ENCODE data around the gene RTKN.
"Not testable (repeated sequence)": the region's sequence is repeated elsewhere in the genome, so short reads cannot be mapped to it uniquely, and the experiment has no call there.

Gene RTKN, protein sequence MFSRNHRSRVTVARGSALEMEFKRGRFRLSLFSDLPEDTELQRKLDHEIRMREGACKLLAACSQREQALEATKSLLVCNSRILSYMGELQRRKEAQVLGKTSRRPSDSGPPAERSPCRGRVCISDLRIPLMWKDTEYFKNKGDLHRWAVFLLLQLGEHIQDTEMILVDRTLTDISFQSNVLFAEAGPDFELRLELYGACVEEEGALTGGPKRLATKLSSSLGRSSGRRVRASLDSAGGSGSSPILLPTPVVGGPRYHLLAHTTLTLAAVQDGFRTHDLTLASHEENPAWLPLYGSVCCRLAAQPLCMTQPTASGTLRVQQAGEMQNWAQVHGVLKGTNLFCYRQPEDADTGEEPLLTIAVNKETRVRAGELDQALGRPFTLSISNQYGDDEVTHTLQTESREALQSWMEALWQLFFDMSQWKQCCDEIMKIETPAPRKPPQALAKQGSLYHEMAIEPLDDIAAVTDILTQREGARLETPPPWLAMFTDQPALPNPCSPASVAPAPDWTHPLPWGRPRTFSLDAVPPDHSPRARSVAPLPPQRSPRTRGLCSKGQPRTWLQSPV

DNA sequence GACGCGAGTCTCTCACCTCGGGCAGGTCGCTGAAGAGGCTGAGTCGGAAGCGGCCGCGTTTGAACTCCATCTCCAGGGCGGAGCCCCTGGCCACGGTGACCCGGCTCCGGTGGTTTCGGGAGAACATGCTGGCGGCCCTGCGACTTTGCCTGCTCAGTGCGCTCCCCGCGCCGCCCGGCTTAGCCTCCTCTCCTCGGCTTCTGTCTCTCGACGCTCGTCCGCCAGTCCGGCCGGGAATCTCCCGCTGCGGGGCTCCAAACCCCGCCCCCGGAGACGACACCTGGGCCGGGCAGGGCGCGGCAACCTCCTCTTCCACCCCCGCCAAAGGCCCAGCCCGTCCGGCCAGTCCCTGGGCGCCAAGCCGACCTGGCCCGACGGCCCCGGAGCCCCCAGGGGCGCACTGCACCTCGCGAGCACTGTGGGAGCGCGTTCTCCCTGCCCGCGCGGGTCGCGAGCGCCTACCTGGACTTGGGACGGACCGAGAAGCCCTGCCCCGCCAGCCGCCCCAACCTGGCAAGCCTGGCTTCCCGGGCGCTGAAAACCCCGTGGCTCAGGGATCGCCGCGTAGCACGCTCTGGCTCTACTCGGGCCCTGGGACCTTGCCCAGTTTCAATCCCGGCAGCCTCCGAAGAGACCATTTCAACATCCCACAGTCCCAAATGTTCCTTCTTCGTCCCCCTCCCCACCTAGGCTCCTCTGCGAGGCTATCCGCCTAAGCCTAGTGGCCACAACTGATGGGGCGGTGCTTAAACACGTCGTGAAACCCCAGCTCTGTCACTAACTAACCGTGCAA lies at the start of gene RTKN:
Gene RTKN, minus strand, starts transcription at position 248 of the 793 bp plus-strand sequence. Its CDS starts 121 bp downstream, at position 127.
- DNase-seq (ENCODE audit: low read depth): no peak
- peak within 1 kb of the TSS; percentile 71 for H3K4me3 ChIP-seq (ENCODE audit: control insufficient read depth, low read depth, low read length)
- TF ChIP-seq, protein P1, sequence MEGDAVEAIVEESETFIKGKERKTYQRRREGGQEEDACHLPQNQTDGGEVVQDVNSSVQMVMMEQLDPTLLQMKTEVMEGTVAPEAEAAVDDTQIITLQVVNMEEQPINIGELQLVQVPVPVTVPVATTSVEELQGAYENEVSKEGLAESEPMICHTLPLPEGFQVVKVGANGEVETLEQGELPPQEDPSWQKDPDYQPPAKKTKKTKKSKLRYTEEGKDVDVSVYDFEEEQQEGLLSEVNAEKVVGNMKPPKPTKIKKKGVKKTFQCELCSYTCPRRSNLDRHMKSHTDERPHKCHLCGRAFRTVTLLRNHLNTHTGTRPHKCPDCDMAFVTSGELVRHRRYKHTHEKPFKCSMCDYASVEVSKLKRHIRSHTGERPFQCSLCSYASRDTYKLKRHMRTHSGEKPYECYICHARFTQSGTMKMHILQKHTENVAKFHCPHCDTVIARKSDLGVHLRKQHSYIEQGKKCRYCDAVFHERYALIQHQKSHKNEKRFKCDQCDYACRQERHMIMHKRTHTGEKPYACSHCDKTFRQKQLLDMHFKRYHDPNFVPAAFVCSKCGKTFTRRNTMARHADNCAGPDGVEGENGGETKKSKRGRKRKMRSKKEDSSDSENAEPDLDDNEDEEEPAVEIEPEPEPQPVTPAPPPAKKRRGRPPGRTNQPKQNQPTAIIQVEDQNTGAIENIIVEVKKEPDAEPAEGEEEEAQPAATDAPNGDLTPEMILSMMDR (IDR thresholded peaks at IDR 0.05; ENCODE audit: control insufficient read depth, insufficient read depth, low read depth, low read length, missing control alignments): no peak

DNA sequence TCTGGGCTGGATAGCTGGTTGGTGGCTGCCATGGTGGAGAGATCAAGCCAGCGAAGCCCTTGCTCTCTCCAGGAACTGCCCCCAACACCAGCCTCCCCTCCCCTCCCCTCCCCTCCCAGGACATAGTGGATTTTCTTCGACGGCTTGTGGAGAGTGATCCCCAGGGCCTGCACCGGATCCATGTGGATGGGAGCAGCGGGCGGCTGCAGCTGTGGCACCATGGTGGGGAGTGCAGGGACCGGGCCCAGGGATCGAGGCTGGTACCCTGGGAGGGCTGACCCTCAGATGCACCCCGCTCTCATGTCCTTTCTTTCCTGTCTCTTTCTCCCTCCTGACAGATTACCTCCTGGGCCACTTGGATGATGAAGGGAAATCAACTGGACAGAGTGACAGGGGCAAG lies 48.2 kb upstream of the RTKN start:
- H3K4me3 ChIP-seq (ENCODE audit: control insufficient read depth, low read depth, low read length): no peak overlapping the region
- TF ChIP-seq, protein P1 (IDR thresholded peaks at IDR 0.05; ENCODE audit: control insufficient read depth, insufficient read depth, low read depth, low read length, missing control alignments): no peak
- no peak for DNase-seq (ENCODE audit: low read depth)

DNA sequence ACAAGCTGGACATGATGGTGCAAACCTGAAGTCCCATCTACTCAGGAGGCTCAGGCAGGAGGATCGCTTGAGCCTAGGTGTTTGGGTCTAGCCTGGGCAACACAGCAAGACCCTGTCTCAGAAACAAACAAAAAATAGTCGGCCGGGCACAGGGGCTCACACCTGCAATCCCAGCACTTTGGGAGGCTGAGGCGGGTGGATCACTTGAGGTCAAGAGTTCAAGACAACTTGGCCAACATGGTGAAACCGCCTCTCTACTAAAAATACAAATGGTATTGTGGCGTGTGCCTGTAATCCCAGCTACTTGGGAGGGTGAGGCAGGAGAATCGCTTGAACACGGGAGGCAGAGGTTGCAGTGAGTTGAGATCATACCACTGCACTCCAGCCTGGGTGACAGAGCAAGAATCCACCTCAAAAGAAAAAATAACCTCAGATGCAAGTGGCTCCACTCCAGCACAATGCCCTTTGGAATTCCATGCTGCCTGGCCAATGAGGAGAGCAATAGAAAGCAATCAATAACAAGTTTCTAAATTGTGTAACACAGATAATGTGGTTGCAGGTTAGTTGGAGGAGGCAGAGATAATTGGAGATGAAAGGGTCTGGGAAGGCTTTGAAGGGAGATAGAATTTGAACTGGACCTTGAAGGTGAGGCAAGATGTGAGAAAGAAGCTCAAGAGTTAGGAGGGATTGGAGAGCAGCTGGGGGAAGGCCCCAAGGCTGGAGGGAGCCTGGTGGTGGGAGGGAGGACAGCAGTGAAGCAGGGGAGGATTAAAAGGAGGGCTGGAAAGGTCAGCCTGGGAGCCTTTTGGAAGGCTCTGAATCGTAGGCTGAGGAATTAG lies 47.1 kb upstream of the RTKN start:
- TF ChIP-seq, protein P1 (IDR thresholded peaks at IDR 0.05; ENCODE audit: control insufficient read depth, insufficient read depth, low read depth, low read length, missing control alignments): no peak
- no peak for DNase-seq (ENCODE audit: low read depth)
- no peak overlapping the region for H3K4me3 ChIP-seq (ENCODE audit: control insufficient read depth, low read depth, low read length)

DNA sequence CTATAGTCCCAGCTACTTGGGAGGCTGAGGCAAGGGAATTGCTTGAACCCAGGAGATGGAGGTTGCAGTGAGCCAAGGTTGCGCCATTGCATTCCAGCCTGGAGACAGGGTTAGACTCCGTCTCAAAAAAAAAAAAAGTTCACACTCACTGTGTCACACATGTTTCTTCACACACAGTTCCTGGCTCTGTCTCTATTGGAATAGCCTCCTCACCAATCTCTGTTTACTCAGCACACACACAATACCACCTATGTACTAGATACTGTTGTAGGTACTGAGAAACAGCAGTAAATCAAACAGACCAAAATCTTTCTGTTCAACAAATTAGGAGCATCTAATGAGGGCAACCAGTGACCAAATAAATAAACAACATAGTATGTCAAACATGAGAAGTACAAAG lies 44.4 kb upstream of the RTKN start:
- no peak for DNase-seq (ENCODE audit: low read depth)
- no peak overlapping the region for H3K4me3 ChIP-seq (ENCODE audit: control insufficient read depth, low read depth, low read length)
- TF ChIP-seq, protein P1 (IDR thresholded peaks at IDR 0.05; ENCODE audit: control insufficient read depth, insufficient read depth, low read depth, low read length, missing control alignments): no peak

DNA sequence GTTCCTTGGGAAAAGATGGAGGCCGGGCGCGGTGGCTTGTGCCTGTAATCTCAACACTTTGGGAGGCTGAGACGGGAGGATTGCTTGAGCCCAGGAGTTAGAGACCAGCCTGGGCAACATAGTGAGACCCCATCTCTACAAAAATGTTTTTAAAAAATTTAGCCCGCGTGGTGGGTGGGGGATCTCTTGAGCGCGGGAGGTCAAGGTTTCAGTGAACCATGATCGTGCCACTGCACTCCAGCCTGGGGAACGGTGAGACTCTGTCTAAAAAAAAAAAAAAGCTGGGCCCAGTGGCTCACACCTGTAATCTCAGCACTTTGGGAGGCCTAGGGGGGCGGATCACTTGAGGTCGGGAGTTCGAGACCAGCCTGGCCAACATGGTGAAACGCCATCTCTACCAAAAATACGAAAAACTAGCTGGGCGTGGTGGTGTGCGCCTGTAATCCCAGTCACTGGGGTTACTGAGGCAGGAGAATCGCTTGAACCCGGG lies 42.0 kb upstream of the RTKN start:
- not testable (repeated sequence) for DNase-seq (ENCODE audit: low read depth)

DNA sequence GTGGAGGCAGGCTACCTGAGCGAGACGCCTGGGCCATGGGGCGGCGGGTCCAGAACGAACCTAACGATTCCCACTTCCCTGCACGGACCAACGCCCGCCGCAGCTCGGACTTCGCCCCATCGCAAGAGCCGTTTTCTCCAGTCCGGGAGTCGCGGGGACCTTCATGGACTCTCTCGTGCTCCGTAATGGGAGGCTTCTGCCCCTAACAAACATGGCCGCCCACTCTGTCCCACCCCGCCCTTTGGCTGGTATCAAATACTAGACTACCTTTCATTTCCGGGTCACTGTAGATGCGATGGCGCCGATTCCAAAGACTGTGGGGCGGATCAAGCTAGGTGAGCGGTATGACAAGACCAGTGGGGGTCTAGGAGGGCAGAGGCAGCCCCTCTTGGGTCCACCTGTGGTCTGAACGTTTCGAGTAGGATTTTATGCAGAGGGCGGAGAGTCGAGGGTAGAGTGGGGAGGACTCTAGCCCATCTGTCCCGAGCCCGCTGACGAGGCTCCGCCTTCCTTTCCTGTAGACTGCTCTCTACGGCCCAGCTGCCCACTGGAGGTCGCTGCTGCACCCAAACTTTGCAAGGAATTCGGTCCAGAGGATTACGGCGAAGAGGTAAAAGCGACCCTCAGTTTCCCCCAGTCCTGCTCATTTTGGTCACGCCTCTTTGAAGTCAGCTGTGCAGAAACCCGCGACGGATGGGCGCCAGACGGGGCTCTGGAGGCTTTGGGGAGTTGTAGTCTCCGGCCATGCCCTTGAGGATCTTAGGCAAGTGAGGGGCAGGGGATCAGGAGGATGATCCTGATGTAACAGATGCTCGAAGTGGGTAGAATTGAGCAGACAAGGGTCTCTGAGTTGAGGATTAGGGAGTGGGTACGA lies 41.3 kb upstream of the RTKN start, which contains the start of the genes CCDC142 and TTC31:
Gene CCDC142, minus strand, starts transcription at position 198 of the 874 bp plus-strand sequence. Its CDS starts 161 bp downstream, at position 37.
Gene TTC31, plus strand, starts transcription at position 281 of the 874 bp plus-strand sequence. Its CDS starts 15 bp downstream, at position 296.
- TF ChIP-seq, protein P1 (IDR thresholded peaks at IDR 0.05; ENCODE audit: control insufficient read depth, insufficient read depth, low read depth, low read length, missing control alignments): peak; percentile 90
- DNase-seq (ENCODE audit: low read depth): peak; percentile 72
- peak within 1 kb of the TSS; percentile 77 for H3K4me3 ChIP-seq (ENCODE audit: control insufficient read depth, low read depth, low read length)

More for the DNA sequence above, 42.0 kb upstream of the RTKN start:
- peak overlapping the region; percentile 77 for H3K4me3 ChIP-seq (ENCODE audit: control insufficient read depth, low read depth, low read length)

All from AG09309 (cell line).